AG09309 (cell line): ENCODE results near the gene UNC79.

ENCODE experiments used
- DNase-seq: peaks from one replicate; pipeline ENCODE4 v3.0.0-alpha.2; 2010; ENCODE audit warnings: low read depth
- H3K4me3 ChIP-seq: 2 replicates; pipeline ENCODE4 v1.5.1; 2011; ENCODE audit warnings: mild to moderate bottlenecking, low read depth, low read length, moderate library complexity; ENCODE audit not compliant: control insufficient read depth
- CTCF ChIP-seq: IDR thresholded peaks from 2 replicates; pipeline ENCODE4 v1.5.1; 2011; ENCODE audit warnings: mild to moderate bottlenecking, low read depth, low read length, inconsistent platforms; ENCODE audit not compliant: insufficient read depth, control insufficient read depth; ENCODE audit errors: missing control alignments

The UNC79 gene

DNA sequence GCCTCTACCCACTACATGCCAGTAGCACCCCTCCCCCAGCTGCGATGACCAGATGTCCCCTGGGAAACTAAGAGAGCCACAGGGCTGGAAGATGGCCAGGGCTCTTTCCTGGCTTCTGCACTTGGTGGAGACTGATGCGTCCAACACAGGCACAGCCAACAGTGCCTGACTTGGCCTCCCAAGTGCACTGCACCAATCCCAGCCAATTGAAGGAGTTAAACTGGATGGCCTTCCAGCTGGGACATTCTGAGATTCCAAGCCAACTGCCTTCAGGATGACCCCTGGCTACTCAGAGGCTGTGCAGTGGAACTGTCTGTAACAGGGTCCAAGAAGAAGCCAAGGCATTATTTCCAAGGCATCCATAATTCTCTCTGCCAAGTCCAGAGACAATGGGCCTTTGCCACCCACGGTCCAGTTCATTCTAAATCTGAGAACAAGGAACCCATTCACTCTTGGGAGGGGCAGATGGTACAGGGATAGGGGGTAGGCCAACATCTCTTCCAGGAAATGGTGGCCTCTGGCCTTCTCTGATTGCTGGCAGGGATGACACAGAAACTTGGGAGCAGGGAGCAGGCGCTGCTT, 322.3 kb downstream of the UNC79 start:
- no peak for TF ChIP-seq CTCF
- H3K4me3 ChIP-seq: no peak overlapping the region
- no peak for DNase-seq

DNA sequence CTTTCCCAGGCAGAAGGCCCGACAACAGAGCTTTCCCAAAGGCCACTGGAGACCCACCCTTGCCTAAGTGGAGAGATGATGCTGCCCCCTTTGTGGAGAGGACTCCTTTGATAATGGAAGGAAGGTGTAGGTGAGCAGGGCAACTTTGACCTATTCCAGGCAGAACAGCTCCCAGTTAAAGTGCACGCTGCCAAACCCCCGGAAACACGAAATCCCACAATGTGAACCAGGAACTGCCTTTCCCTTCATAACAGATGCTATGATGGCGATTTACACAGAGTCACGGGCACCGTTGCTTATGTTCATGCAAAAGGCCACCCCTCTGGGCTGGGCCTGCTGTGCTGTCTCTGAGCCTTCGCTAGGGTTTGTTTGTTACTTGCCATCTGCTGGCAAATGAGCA, 322.9 kb downstream of the UNC79 start:
- no peak for TF ChIP-seq CTCF
- H3K4me3 ChIP-seq: no peak overlapping the region
- no peak for DNase-seq

GRCh38 chr14:93757206-93757605, 326.5 kb downstream of the UNC79 start:
- DNase-seq: no peak
- H3K4me3 ChIP-seq: no peak overlapping the region
- no peak for TF ChIP-seq CTCF
